OCI-LY3 (cell line): ENCODE results near the gene CATSPERZ.

Experiments
- H2AFZ ChIP-seq: fragments of 200-600, 300-600 bp; shearing (Covaris generic); 2 replicates; pipeline ENCODE4 v1.6.0; 2014; ENCODE audit warnings: antibody characterized with exemption, low read depth, low read length
- H3K27ac ChIP-seq: fragments of 200-600, 300-600 bp; sonication (generic); 2 replicates; pipeline ENCODE4 v1.5.1; 2014; ENCODE audit warnings: mild to moderate bottlenecking, low read length, moderate library complexity, mixed read lengths
- H3K27me3 ChIP-seq: fragments of 200-600, 300-600 bp; sonication (generic); 2 replicates; pipeline ENCODE4 v1.6.1; 2014; ENCODE audit warnings: low read depth, low read length, mixed read lengths
- H3K36me3 ChIP-seq: fragments of 200-600, 300-600 bp; sonication (generic); replicated peaks from 2 replicates; pipeline ENCODE3; 2014; ENCODE audit warnings: low read depth, low read length, mixed read lengths
- H3K4me1 ChIP-seq: fragments of 300-600, 200-600 bp; sonication (generic); 2 replicates; pipeline ENCODE4 v1.6.1; 2014; ENCODE audit warnings: low read length, mixed read lengths
- H3K4me2 ChIP-seq: fragments of 200-600, 300-600 bp; sonication (generic); 2 replicates; pipeline ENCODE4 v1.6.1; 2014; ENCODE audit warnings: low read length, mixed read lengths
- H3K4me3 ChIP-seq: fragments of 300-600, 200-600 bp; sonication (generic); 2 replicates; pipeline ENCODE4 v1.5.1; 2014; ENCODE audit warnings: antibody characterized with exemption, mild to moderate bottlenecking, low read length, moderate library complexity
- H3K79me2 ChIP-seq: fragments of 300-600, 200-600 bp; shearing (Covaris generic); 2 replicates; pipeline ENCODE4 v1.6.1; 2014; ENCODE audit warnings: mild to moderate bottlenecking, low read length, mixed read lengths
- H3K9ac ChIP-seq: fragments of 300-600, 200-600 bp; shearing (Covaris generic); 2 replicates; pipeline ENCODE4 v1.6.0; 2014; ENCODE audit warnings: mild to moderate bottlenecking, low read length, moderate library complexity
- H3K9me3 ChIP-seq: fragments of 200-600, 300-600 bp; shearing (Covaris generic); 2 replicates; pipeline ENCODE4 v1.6.1; 2014; ENCODE audit warnings: low read length, mixed read lengths; ENCODE audit not compliant: insufficient read depth
- H4K20me1 ChIP-seq: fragments of 200-600, 300-600 bp; sonication (generic); 2 replicates; pipeline ENCODE4 v1.6.1; 2016; ENCODE audit warnings: low read length, mixed read lengths; ENCODE audit not compliant: insufficient read depth
- EZH2phosphoT487 ChIP-seq: fragments of 200-600 bp; shearing (Covaris generic); IDR thresholded peaks from 2 replicates; pipeline ENCODE4 v1.6.1; 2018; ENCODE audit warnings: antibody characterized with exemption, mixed run types, low read depth
- TF ChIP-seq, protein P1 (sequence below): fragments of 200-600, 300-600 bp; sonication (generic); IDR thresholded peaks from 2 replicates; pipeline ENCODE4 v1.5.1; 2014; ENCODE audit warnings: antibody characterized with exemption, low read length, low read depth

CATSPERZ gene

DNA sequence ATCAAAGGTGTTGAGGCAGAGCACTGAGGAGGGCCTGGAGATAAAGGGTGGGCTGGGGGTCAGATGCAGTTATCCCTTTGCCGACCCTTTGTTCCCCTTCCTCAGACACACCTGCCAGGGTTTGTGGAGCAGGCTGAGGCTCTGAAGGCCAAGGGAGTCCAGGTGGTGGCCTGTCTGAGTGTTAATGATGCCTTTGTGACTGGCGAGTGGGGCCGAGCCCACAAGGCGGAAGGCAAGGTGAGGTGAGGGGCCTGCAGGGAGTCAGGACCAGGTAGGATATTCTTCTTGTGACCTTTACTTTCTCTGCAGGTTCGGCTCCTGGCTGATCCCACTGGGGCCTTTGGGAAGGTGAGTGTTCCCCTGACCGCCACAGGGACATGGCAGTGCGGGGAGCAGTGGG is 20.4 kb downstream of the CATSPERZ start:
- Histone ChIP-seq H4K20me1 (no peaks in the 10 kb centered on the region), H3K4me3 (no peak overlapping the region), H3K4me1 (peaks cover 14% of the 10 kb centered on the region), H3K4me2 (no peak overlapping the region), H3K9ac (no peak overlapping the region), H2AFZ (no peak overlapping the region), H3K36me3 (peaks cover 16% of the 10 kb centered on the region), H3K27me3 (no peaks in the 10 kb centered on the region), H3K9me3 (no peaks in the 10 kb centered on the region), H3K79me2 (peaks cover 29% of the 10 kb centered on the region), H3K27ac (no peak overlapping the region)
- TF ChIP-seq EZH2phosphoT487 = no peak
- TF ChIP-seq, protein P1, sequence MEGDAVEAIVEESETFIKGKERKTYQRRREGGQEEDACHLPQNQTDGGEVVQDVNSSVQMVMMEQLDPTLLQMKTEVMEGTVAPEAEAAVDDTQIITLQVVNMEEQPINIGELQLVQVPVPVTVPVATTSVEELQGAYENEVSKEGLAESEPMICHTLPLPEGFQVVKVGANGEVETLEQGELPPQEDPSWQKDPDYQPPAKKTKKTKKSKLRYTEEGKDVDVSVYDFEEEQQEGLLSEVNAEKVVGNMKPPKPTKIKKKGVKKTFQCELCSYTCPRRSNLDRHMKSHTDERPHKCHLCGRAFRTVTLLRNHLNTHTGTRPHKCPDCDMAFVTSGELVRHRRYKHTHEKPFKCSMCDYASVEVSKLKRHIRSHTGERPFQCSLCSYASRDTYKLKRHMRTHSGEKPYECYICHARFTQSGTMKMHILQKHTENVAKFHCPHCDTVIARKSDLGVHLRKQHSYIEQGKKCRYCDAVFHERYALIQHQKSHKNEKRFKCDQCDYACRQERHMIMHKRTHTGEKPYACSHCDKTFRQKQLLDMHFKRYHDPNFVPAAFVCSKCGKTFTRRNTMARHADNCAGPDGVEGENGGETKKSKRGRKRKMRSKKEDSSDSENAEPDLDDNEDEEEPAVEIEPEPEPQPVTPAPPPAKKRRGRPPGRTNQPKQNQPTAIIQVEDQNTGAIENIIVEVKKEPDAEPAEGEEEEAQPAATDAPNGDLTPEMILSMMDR = no peak

DNA sequence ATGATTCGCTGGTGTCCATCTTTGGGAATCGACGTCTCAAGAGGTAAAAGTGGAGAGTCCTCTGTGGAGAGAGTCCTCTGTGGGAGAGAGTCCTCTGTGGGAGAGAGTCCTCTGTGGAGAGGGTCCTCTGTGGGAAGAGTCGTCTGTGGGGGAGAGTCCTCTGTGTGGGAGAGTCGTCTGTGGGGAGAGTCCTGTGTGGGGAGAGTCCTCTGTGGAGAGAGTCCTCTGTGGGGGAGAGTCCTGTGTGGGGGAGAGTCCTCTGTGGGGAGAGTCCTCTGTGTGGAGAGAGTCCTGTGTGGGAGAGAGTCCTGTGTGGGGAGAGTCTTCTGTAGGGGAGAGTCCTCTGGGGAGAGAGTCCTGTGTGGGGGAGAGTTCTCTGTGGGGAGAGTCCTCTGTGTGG is 20.9 kb downstream of the CATSPERZ start:
- Histone ChIP-seq H4K20me1 (no peaks in the 10 kb centered on the region), H2AFZ (no peak overlapping the region), H3K27ac (no peak overlapping the region), H3K36me3 (peaks cover 14% of the 10 kb centered on the region), H3K9ac (no peak overlapping the region), H3K4me2 (no peak overlapping the region), H3K9me3 (no peaks in the 10 kb centered on the region), H3K4me3 (no peak overlapping the region), H3K27me3 (no peaks in the 10 kb centered on the region), H3K79me2 (peaks cover 24% of the 10 kb centered on the region), H3K4me1 (peaks cover 13% of the 10 kb centered on the region)
- TF ChIP-seq, protein P1 = no peak
- TF ChIP-seq EZH2phosphoT487 = no peak

DNA sequence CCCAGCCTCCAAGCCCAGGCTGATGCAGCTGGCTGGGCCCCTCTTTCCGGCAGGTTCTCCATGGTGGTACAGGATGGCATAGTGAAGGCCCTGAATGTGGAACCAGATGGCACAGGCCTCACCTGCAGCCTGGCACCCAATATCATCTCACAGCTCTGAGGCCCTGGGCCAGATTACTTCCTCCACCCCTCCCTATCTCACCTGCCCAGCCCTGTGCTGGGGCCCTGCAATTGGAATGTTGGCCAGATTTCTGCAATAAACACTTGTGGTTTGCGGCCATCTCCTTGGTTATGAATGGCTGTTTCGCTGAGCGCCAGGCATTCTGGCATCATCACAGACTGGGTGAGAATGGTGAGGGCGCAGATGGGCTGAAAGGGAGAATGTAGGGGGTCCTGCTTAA is 21.4 kb downstream of the CATSPERZ start:
- Histone ChIP-seq H3K27ac (no peak overlapping the region), H4K20me1 (no peaks in the 10 kb centered on the region), H3K27me3 (no peaks in the 10 kb centered on the region), H2AFZ (no peak overlapping the region), H3K79me2 (peaks cover 19% of the 10 kb centered on the region), H3K9me3 (no peaks in the 10 kb centered on the region), H3K4me2 (no peak overlapping the region), H3K4me3 (no peak overlapping the region), H3K4me1 (peaks cover 8% of the 10 kb centered on the region), H3K9ac (no peak overlapping the region), H3K36me3 (peaks cover 13% of the 10 kb centered on the region)
- TF ChIP-seq EZH2phosphoT487 = no peak
- TF ChIP-seq, protein P1 = no peak

DNA sequence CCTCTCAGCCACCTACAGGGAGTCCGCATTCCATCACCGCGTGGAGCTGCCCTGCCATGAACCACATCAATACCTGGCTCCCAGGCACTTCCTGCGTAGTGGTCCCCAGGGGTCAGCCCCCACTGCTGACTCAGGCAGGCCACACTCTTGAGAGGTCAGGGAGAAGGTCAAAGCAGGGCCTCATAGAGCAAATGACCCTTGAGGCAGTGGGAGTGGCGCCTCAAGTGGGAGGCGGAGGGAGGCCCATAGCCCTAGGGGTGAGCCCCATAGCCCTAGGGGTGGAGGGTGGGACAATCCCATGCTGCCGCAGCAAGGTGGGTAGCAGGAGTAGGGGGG is 22.7 kb downstream of the CATSPERZ start:
- Histone ChIP-seq H3K36me3 (peaks cover 13% of the 10 kb centered on the region), H3K4me2 (no peak overlapping the region), H3K9ac (no peak overlapping the region)

More for the DNA sequence above, 22.7 kb downstream of the CATSPERZ start:
- Histone ChIP-seq H4K20me1 (no peaks in the 10 kb centered on the region), H3K4me3 (no peak overlapping the region), H3K27ac (no peak overlapping the region), H3K4me1 (peaks cover 6% of the 10 kb centered on the region), H2AFZ (no peak overlapping the region), H3K27me3 (no peaks in the 10 kb centered on the region), H3K9me3 (no peaks in the 10 kb centered on the region), H3K79me2 (peaks cover 11% of the 10 kb centered on the region; the same call in 1 of the 2 replicates)
- no peak for TF ChIP-seq EZH2phosphoT487
- TF ChIP-seq, protein P1 = no peak
